AG09309 (cell line): ENCODE results near the gene KCNJ13.

ENCODE experiments used
- DNase-seq: peaks from one replicate; pipeline ENCODE4 v3.0.0-alpha.2; 2010; ENCODE audit warnings: low read depth
- H3K4me3 ChIP-seq: 2 replicates; pipeline ENCODE4 v1.5.1; 2011; ENCODE audit warnings: mild to moderate bottlenecking, low read depth, low read length, moderate library complexity; ENCODE audit not compliant: control insufficient read depth
- CTCF ChIP-seq: IDR thresholded peaks from 2 replicates; pipeline ENCODE4 v1.5.1; 2011; ENCODE audit warnings: mild to moderate bottlenecking, low read depth, low read length, inconsistent platforms; ENCODE audit not compliant: insufficient read depth, control insufficient read depth; ENCODE audit errors: missing control alignments

KCNJ13 gene

DNA sequence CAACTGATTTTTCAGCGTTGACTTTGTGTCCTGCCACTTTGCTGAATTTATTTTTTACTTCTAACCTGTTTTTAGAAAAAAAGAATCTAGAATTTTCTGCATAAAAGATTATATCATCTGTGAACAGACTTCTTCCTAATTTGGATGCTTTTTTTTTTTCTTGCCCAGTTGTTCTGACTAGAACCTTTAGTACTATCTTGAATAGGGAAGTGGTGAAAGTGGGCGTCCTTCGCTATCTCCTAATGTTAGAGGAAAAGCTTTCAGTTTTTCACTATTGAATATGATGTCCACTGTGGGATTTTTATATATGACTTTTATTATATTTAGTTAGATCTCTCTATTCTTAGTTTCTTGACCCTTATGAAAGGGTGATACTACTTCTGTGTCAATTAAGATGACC is 25.7 kb upstream of the KCNJ13 start:
- no peak overlapping the region for H3K4me3 ChIP-seq
- DNase-seq: no peak
- TF ChIP-seq CTCF: no peak

DNA sequence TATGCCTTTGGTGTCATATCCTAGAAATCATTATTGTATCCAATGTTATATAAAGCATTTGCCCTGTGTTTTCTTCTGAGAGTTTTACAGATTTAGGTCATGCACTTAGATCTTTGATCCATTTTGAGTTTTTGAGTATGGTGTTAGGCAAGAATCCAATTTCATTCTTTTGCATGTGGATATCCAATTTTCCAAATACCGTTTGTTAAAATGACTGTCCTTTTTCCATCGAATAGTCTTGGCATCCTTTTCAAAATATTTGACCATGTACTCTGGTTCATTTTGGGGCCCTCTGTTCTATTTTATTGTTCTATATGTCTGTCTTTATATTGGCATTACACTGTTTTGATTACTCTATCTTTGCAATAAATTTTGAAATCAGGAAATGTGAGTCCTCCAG is 23.8 kb upstream of the KCNJ13 start:
- DNase-seq: no peak

GRCh38 chr2:232798187-232798586 is 21.8 kb upstream of the KCNJ13 start:
- no peak for TF ChIP-seq CTCF
- DNase-seq: no peak
- no peak overlapping the region for H3K4me3 ChIP-seq

More for the DNA sequence above, 23.8 kb upstream of the KCNJ13 start:
- H3K4me3 ChIP-seq: no peak overlapping the region
- no peak for TF ChIP-seq CTCF

DNA sequence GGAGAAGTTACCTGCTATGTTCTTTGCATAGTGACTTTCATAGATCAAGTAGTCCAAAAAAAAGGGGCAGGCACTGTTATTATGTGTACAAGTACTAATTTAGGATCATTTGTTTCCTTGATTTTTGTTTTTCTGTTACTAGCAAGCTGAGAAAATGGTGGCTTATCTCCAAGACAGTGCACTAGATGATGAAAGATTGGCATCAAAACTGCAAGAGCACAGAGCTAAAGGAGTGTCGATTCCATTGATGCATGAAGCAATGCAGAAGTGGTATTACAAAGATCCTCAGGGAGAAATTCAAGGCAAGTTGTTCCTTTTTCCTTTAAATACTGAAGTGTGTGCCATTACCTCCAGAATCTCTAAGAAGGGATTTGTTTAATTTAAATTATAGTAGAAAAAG is 19.6 kb upstream of the KCNJ13 start:
- H3K4me3 ChIP-seq: no peak overlapping the region
- peak; percentile 59 for DNase-seq
- TF ChIP-seq CTCF: no peak

DNA sequence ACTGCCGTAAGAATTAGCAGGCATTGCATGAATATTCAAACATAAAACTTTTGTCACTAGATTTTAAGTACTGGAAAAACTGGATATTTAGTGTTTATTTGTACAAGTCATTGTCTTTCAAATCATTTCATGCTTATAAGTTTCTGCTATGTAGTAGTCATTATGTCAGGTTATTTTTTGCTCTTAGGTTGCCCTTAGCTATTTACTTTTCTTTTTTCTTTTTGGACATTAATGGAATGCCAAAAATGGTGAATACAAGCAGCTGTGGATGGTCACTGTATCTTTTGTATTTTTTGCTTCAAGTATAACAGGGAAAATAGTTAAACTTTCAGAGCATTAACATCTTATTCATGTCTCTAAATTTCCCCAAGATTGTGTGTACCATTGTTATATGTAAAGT is 18.6 kb upstream of the KCNJ13 start:
- no peak for TF ChIP-seq CTCF
- no peak for DNase-seq
- H3K4me3 ChIP-seq: no peak overlapping the region

- TF ChIP-seq CTCF: no peak
- no peak overlapping the region for H3K4me3 ChIP-seq
- DNase-seq: no peak
These were observed 16.9 kb upstream of the KCNJ13 start for GRCh38 chr2:232793271-232793670.

DNA sequence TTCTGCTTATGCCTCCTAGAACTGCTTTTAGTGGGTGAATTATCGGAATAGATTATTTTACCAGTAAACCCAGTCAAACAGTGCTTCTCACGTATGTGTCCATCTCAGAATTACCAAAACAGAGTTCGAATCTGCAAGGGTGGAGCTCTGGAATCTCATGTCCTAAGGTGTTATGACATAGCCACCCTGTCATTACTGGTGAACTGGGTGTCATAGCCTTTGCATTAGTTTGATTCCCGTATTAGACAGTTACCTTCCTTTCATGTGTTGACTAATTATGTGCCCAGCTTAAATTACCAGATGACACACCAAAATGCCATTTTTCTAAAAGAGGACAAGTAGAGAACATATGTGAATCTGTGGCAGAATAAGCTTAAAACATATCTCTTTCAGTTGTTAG is 15.2 kb upstream of the KCNJ13 start:
- no peak overlapping the region for H3K4me3 ChIP-seq
- no peak for DNase-seq
- no peak for TF ChIP-seq CTCF
